ENCODE data around the gene NR1H2. TPM values are rescaled to one million over a fixed set of nuclear protein-coding genes. Genes with fewer than 3 reads are reported as not detected.

The NR1H2 gene
- total and polyA plus RNA-seq, 2 experiments from 2014 or later = 32.9 to 70.2 TPM

GRCh38 chr19:50377517-50377916 is 1.3 kb downstream of the NR1H2 start (continued):
- no peak for TF ChIP-seq ZNF462 (CRISPR knock-in tag; IDR thresholded peaks at IDR 0.05)
- TF ChIP-seq POLR2AphosphoS5 (IDR thresholded peaks at IDR 0.05; ENCODE audit: low read depth) = no peak
- no peak for TF ChIP-seq ZNF114 (CRISPR knock-in tag; IDR thresholded peaks at IDR 0.05)

- H3K9me3 Mint-ChIP-seq = peaks cover 5% of the 10 kb centered on the region; the same call in 1 of the 3 replicates
- no peaks in the 10 kb centered on the region for H3K9me2 ChIP-seq (ENCODE audit: insufficient read depth)
- H3K4me3 ChIP-seq = no peak overlapping the region
- H3K79me2 ChIP-seq (replicated peaks; ENCODE audit: insufficient read depth) = no peaks in the 10 kb centered on the region
- H3K4me1 Mint-ChIP-seq = peaks cover 4% of the 10 kb centered on the region
- H3K27me3 ChIP-seq (ENCODE audit: insufficient read depth) = no peaks in the 10 kb centered on the region
- H3K4me1 ChIP-seq (ENCODE audit: insufficient read depth) = peaks cover 7% of the 10 kb centered on the region
- H4K20me1 ChIP-seq (replicated peaks; ENCODE audit: insufficient read depth) = peaks cover 4% of the 10 kb centered on the region
- H3K27me3 Mint-ChIP-seq (ENCODE audit: insufficient read depth, low read depth, poor library complexity) = peaks cover 13% of the 10 kb centered on the region
- no peak overlapping the region; the same call in 2 of the 3 replicates for H3K4me3 Mint-ChIP-seq
- no peak overlapping the region for H2AFZ ChIP-seq
- H3K4me2 ChIP-seq = no peak overlapping the region
- H3K36me3 Mint-ChIP-seq (ENCODE audit: low read depth) = peaks cover 37% of the 10 kb centered on the region
- H3K36me3 ChIP-seq (ENCODE audit: insufficient read depth) = peaks cover 9% of the 10 kb centered on the region; the same call in 1 of the 2 replicates
- no peak overlapping the region for H3K27ac Mint-ChIP-seq
- DNase-seq (ENCODE audit: low spot score) (no peak), ATAC-seq (no peak)
- TF ChIP-seq STAT1 (IDR thresholded peaks at IDR 0.05; ENCODE audit: unreplicated experiment) (no peak), JUNB (IDR thresholded peaks at IDR 0.05; ENCODE audit: unreplicated experiment) (no peak), POLR2AphosphoS5 (IDR thresholded peaks at IDR 0.05; ENCODE audit: low read depth) (no peak)
- TF ChIP-seq, protein P1, sequence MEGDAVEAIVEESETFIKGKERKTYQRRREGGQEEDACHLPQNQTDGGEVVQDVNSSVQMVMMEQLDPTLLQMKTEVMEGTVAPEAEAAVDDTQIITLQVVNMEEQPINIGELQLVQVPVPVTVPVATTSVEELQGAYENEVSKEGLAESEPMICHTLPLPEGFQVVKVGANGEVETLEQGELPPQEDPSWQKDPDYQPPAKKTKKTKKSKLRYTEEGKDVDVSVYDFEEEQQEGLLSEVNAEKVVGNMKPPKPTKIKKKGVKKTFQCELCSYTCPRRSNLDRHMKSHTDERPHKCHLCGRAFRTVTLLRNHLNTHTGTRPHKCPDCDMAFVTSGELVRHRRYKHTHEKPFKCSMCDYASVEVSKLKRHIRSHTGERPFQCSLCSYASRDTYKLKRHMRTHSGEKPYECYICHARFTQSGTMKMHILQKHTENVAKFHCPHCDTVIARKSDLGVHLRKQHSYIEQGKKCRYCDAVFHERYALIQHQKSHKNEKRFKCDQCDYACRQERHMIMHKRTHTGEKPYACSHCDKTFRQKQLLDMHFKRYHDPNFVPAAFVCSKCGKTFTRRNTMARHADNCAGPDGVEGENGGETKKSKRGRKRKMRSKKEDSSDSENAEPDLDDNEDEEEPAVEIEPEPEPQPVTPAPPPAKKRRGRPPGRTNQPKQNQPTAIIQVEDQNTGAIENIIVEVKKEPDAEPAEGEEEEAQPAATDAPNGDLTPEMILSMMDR (conservative IDR thresholded peaks at IDR 0.05; ENCODE audit: low read depth in 2 of 2) = no peak
- TF ChIP-seq, protein P2, sequence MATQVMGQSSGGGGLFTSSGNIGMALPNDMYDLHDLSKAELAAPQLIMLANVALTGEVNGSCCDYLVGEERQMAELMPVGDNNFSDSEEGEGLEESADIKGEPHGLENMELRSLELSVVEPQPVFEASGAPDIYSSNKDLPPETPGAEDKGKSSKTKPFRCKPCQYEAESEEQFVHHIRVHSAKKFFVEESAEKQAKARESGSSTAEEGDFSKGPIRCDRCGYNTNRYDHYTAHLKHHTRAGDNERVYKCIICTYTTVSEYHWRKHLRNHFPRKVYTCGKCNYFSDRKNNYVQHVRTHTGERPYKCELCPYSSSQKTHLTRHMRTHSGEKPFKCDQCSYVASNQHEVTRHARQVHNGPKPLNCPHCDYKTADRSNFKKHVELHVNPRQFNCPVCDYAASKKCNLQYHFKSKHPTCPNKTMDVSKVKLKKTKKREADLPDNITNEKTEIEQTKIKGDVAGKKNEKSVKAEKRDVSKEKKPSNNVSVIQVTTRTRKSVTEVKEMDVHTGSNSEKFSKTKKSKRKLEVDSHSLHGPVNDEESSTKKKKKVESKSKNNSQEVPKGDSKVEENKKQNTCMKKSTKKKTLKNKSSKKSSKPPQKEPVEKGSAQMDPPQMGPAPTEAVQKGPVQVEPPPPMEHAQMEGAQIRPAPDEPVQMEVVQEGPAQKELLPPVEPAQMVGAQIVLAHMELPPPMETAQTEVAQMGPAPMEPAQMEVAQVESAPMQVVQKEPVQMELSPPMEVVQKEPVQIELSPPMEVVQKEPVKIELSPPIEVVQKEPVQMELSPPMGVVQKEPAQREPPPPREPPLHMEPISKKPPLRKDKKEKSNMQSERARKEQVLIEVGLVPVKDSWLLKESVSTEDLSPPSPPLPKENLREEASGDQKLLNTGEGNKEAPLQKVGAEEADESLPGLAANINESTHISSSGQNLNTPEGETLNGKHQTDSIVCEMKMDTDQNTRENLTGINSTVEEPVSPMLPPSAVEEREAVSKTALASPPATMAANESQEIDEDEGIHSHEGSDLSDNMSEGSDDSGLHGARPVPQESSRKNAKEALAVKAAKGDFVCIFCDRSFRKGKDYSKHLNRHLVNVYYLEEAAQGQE (IDR thresholded peaks at IDR 0.05; ENCODE audit: unreplicated experiment) = no peak
- peaks cover 14% of the 10 kb centered on the region for H3F3A ChIP-seq (replicated peaks; ENCODE audit: low read depth)
- H3K27ac ChIP-seq (ENCODE audit: low read depth) = no peak overlapping the region
These were observed 2.1 kb downstream of the NR1H2 start for GRCh38 chr19:50378169-50378862.

Data from GM23338 (cell line).